ENCODE data around the gene ICAM2. TPM values are rescaled to one million over a fixed set of nuclear protein-coding genes. Genes with fewer than 3 reads are reported as not detected.

The ICAM2 gene
- total RNA-seq, 1 donor from 2014 or later: 680 TPM

Other genes with a start within 250 kb of the ICAM2 start
- gene CCDC47, start 247.0 kb downstream of the ICAM2 start, total RNA-seq: 92.4 and 113 TPM in 2 replicates
- gene DDX42, start 246.5 kb downstream of the ICAM2 start, total RNA-seq: 67.0 and 83.1 TPM in 2 replicates
- gene PSMC5, start 193.2 kb downstream of the ICAM2 start, total RNA-seq: 134 and 137 TPM in 2 replicates
- 64.3 and 102 TPM in 2 replicates for gene FTSJ3, start 193.0 kb downstream of the ICAM2 start, total RNA-seq
- 71.5 and 107 TPM in 2 replicates for gene SMARCD2, start 177.9 kb downstream of the ICAM2 start, total RNA-seq
- not detected in 2 replicates for gene CSH2, start 147.0 kb downstream of the ICAM2 start, total RNA-seq
- not detected in 2 replicates for gene GH2, start 138.7 kb downstream of the ICAM2 start, total RNA-seq
- gene CSH1, start 124.1 kb downstream of the ICAM2 start, total RNA-seq: not detected in 2 replicates
- gene CSHL1, start 109.4 kb downstream of the ICAM2 start, total RNA-seq: not detected in 2 replicates
- gene GH1, start 101.8 kb downstream of the ICAM2 start, total RNA-seq: not detected in 2 replicates
- 1.5 and 1.7 TPM in 2 replicates for gene CD79B, start 88.3 kb downstream of the ICAM2 start, total RNA-seq
- gene SCN4A, start 47.7 kb downstream of the ICAM2 start, total RNA-seq: 0.07 TPM in 1 of 2 replicates, not detected in the other
- gene PRR29, start 22.3 kb downstream of the ICAM2 start, total RNA-seq: 0.20 and 0.28 TPM in 2 replicates
- 9.9 and 14.1 TPM in 2 replicates for gene ERN1, start 109.5 kb upstream of the ICAM2 start, total RNA-seq
- gene TEX2, start 242.6 kb upstream of the ICAM2 start, total RNA-seq: 27.6 and 31.3 TPM in 2 replicates